BLaER1 treated with 17β-estradiol and CSF1 and Interleukin-3, amounts not matched to agents 10 nM and 100 nM (cell line): ENCODE data around the gene SESN3.

ENCODE experiments used
- H3K27ac ChIP-seq, 11 experiments: shearing (Covaris generic); formaldehyde crosslinking; 2 replicates each; pipeline ENCODE4 v1.8.1; 2022
- H3K27me3 ChIP-seq, 11 experiments: shearing (Covaris generic); formaldehyde crosslinking; 2 replicates each; pipeline ENCODE4 v1.8.1; 2022
- H3K36me3 ChIP-seq, 11 experiments: shearing (Covaris generic); formaldehyde crosslinking; 2 replicates each; pipeline ENCODE4 v1.8.1; 2022
- H3K4me1 ChIP-seq, 10 experiments: shearing (Covaris generic); formaldehyde crosslinking; 2 replicates each; pipeline ENCODE4 v1.8.1; 2022
- H3K4me2 ChIP-seq, 11 experiments: shearing (Covaris generic); formaldehyde crosslinking; 2 replicates each; pipeline ENCODE4 v1.8.1; 2022
- H3K4me3 ChIP-seq, 10 experiments: shearing (Covaris generic); formaldehyde crosslinking; 2 replicates each; pipeline ENCODE4 v1.8.1; 2022
- H3K9ac ChIP-seq, 11 experiments: shearing (Covaris generic); formaldehyde crosslinking; 2 replicates each; pipeline ENCODE4 v1.8.1; 2022
- H3K9me3 ChIP-seq, 11 experiments: shearing (Covaris generic); formaldehyde crosslinking; replicated peaks in 1 of 11; 2 replicates each; pipeline ENCODE4 v1.8.1; 2022
- H4K20me1 ChIP-seq, 11 experiments: shearing (Covaris generic); formaldehyde crosslinking; 2 replicates each; pipeline ENCODE4 v1.8.1; 2022
- Cebpa-rat ChIP-seq, 11 experiments: shearing (Covaris generic); IDR thresholded peaks; 2 replicates each; pipeline ENCODE4 v1.8.1; 2022

SESN3 gene

GRCh38 chr11:95267601-95268213 lies 36.7 kb upstream of the SESN3 start:
- H3K4me3 ChIP-seq: no peak overlapping the region
- H4K20me1 ChIP-seq: no peaks in the 10 kb centered on the region
- H3K9me3 ChIP-seq: no peaks in the 10 kb centered on the region
- no peaks in the 10 kb centered on the region for H3K36me3 ChIP-seq
- peak overlapping the region in 1 of 11 experiments; percentile 15; a peak in 1 of 22 replicates for H3K4me2 ChIP-seq
- peaks cover 0 to 13% (median 2%) of the 10 kb centered on the region in 10 experiments; a peak in 4 of 20 replicates for H3K4me1 ChIP-seq
- no peak for TF ChIP-seq Cebpa-rat (IDR thresholded peaks at IDR 0.05)
- H3K27me3 ChIP-seq: no peaks in the 10 kb centered on the region
- no peak overlapping the region for H3K27ac ChIP-seq
- H3K9ac ChIP-seq: no peak overlapping the region

- no peaks in the 10 kb centered on the region for H4K20me1 ChIP-seq
- no peak for TF ChIP-seq Cebpa-rat (IDR thresholded peaks at IDR 0.05)
Observed at GRCh38 chr11:95266751-95267374, 35.9 kb upstream of the SESN3 start.

GRCh38 chr11:95264881-95265280 lies 33.9 kb upstream of the SESN3 start:
- Histone ChIP-seq H3K27ac (no peak overlapping the region), H3K9me3 (no peaks in the 10 kb centered on the region), H3K36me3 (no peaks in the 10 kb centered on the region), H3K4me1 (peaks cover 0 to 13% (median 2%) of the 10 kb centered on the region in 10 experiments; a peak in 4 of 20 replicates), H3K4me3 (no peak overlapping the region), H3K9ac (no peak overlapping the region), H3K27me3 (no peaks in the 10 kb centered on the region), H3K4me2 (no peak overlapping the region), H4K20me1 (no peaks in the 10 kb centered on the region)
- no peak for TF ChIP-seq Cebpa-rat (IDR thresholded peaks at IDR 0.05)

More at GRCh38 chr11:95266751-95267374, 35.9 kb upstream of the SESN3 start:
- H3K27ac ChIP-seq: no peak overlapping the region
- H3K27me3 ChIP-seq: no peaks in the 10 kb centered on the region
- H3K4me2 ChIP-seq: no peak overlapping the region
- H3K9ac ChIP-seq: no peak overlapping the region
- no peak overlapping the region for H3K4me3 ChIP-seq
- no peaks in the 10 kb centered on the region for H3K36me3 ChIP-seq
- H3K9me3 ChIP-seq: no peaks in the 10 kb centered on the region
- H3K4me1 ChIP-seq: peaks cover 0 to 13% (median 2%) of the 10 kb centered on the region in 10 experiments; a peak in 4 of 20 replicates

- Histone ChIP-seq H3K27ac (no peak overlapping the region), H3K27me3 (no peaks in the 10 kb centered on the region), H4K20me1 (no peaks in the 10 kb centered on the region), H3K4me2 (no peak overlapping the region), H3K4me3 (no peak overlapping the region), H3K4me1 (peaks cover 0 to 13% (median 2%) of the 10 kb centered on the region in 10 experiments; a peak in 4 of 20 replicates), H3K9ac (no peak overlapping the region), H3K36me3 (no peaks in the 10 kb centered on the region), H3K9me3 (peaks cover 0 to 5% (median 0%) of the 10 kb centered on the region in 11 experiments; a peak in 1 of 22 replicates)
- TF ChIP-seq Cebpa-rat (IDR thresholded peaks at IDR 0.05): peak in 2 of 11 experiments; percentile 30 to 69; a peak in 3 of 22 replicates
Observed at GRCh38 chr11:95262994-95263765, 32.2 kb upstream of the SESN3 start.

- Histone ChIP-seq H4K20me1 (no peaks in the 10 kb centered on the region), H3K27ac (peak overlapping the region in 5 of 11 experiments; percentile 30 to 67 (median 55); a peak in 5 of 22 replicates), H3K36me3 (no peaks in the 10 kb centered on the region), H3K9ac (no peak overlapping the region), H3K4me1 (peaks cover 40 to 56% (median 43%) of the 10 kb centered on the region in 10 experiments), H3K9me3 (peaks cover 0 to 19% (median 13%) of the 10 kb centered on the region in 11 experiments; a peak in 11 of 22 replicates), H3K4me3 (no peak overlapping the region), H3K27me3 (no peaks in the 10 kb centered on the region), H3K4me2 (peak overlapping the region in 5 of 11 experiments; percentile 66 to 77 (median 73); a peak in 7 of 22 replicates)
- TF ChIP-seq Cebpa-rat (IDR thresholded peaks at IDR 0.05): no peak
Observed at GRCh38 chr11:95257456-95257971, 26.5 kb upstream of the SESN3 start.

GRCh38 chr11:95256321-95256779 lies 25.3 kb upstream of the SESN3 start:
- H4K20me1 ChIP-seq: no peaks in the 10 kb centered on the region

GRCh38 chr11:95255251-95256145 lies 24.5 kb upstream of the SESN3 start:
- peaks cover 0 to 19% (median 13%) of the 10 kb centered on the region in 11 experiments; a peak in 11 of 22 replicates for H3K9me3 ChIP-seq
- H3K36me3 ChIP-seq: no peaks in the 10 kb centered on the region
- no peak for TF ChIP-seq Cebpa-rat (IDR thresholded peaks at IDR 0.05)
- H3K27me3 ChIP-seq: no peaks in the 10 kb centered on the region
- no peak overlapping the region for H3K4me3 ChIP-seq
- peak overlapping the region in 8 of 11 experiments; percentile 20 to 67 (median 52); a peak in 17 of 22 replicates for H3K27ac ChIP-seq
- H3K4me2 ChIP-seq: peak overlapping the region; percentile 47 to 80 (median 69)
- peak overlapping the region in 2 of 11 experiments; percentile 12 to 41; a peak in 2 of 22 replicates for H3K9ac ChIP-seq
- peaks cover 40 to 59% (median 43%) of the 10 kb centered on the region in 10 experiments for H3K4me1 ChIP-seq
- no peaks in the 10 kb centered on the region for H4K20me1 ChIP-seq

More at GRCh38 chr11:95256321-95256779, 25.3 kb upstream of the SESN3 start:
- Histone ChIP-seq H3K9ac (peak overlapping the region in 1 of 11 experiments; percentile 41; a peak in 1 of 22 replicates), H3K27ac (peak overlapping the region in 8 of 11 experiments; percentile 20 to 67 (median 52); a peak in 17 of 22 replicates), H3K4me2 (peak overlapping the region; percentile 47 to 80 (median 69)), H3K36me3 (no peaks in the 10 kb centered on the region), H3K27me3 (no peaks in the 10 kb centered on the region), H3K4me3 (peak overlapping the region in 3 of 10 experiments; percentile 8 to 30 (median 10); a peak in 3 of 20 replicates), H3K4me1 (peaks cover 40 to 59% (median 43%) of the 10 kb centered on the region in 10 experiments), H3K9me3 (peaks cover 0 to 19% (median 13%) of the 10 kb centered on the region in 11 experiments; a peak in 11 of 22 replicates)
- TF ChIP-seq Cebpa-rat (IDR thresholded peaks at IDR 0.05): peak in 5 of 11 experiments; percentile 20 to 67 (median 44); a peak in 3 of 22 replicates
